ENCODE data around the gene ETNK1.

ETNK1 gene

GRCh38 chr12:22729957-22730443, 105.0 kb downstream of the ETNK1 start:
- DNase-seq (ENCODE audit: insufficient read length, low spot score): no peak
- FAIRE-seq: no peak

GRCh38 chr12:22731236-22731635, 106.3 kb downstream of the ETNK1 start:
- TF ChIP-seq CTCF (IDR thresholded peaks at IDR 0.05; ENCODE audit: insufficient read depth, missing control alignments): no peak
- DNase-seq (ENCODE audit: insufficient read length, low spot score): no peak
- no peak for FAIRE-seq

More at GRCh38 chr12:22729957-22730443, 105.0 kb downstream of the ETNK1 start:
- TF ChIP-seq CTCF (IDR thresholded peaks at IDR 0.05; ENCODE audit: insufficient read depth, missing control alignments): no peak

- FAIRE-seq (no peak), DNase-seq (ENCODE audit: insufficient read length, low spot score) (no peak)
- TF ChIP-seq CTCF (IDR thresholded peaks at IDR 0.05; ENCODE audit: insufficient read depth, missing control alignments): no peak
These were observed 108.8 kb downstream of the ETNK1 start for GRCh38 chr12:22733756-22734155.

GRCh38 chr12:22738945-22739344, 114.0 kb downstream of the ETNK1 start:
- DNase-seq (ENCODE audit: insufficient read length, low spot score) (no peak), FAIRE-seq (no peak)
- no peak for TF ChIP-seq CTCF (IDR thresholded peaks at IDR 0.05; ENCODE audit: insufficient read depth, missing control alignments)
